Coronary artery (tissue), 2 donors: ENCODE data around the gene IRF2BP2.
"Not testable (repeated sequence)": the region's sequence is repeated elsewhere in the genome, so short reads cannot be mapped to it uniquely, and the experiment has no call there.

Experiments used
- DNase-seq: peaks from one replicate; pipeline ENCODE4 v3.0.0-alpha.2; 2017; ENCODE audit warnings: low spot score
- H3K27ac ChIP-seq, 2 donors: fragments of 200-600 bp; sonication (generic); one replicate each; pipeline ENCODE4 v1.5.1; 2016 to 2019
- H3K4me3 ChIP-seq: fragments of 200-600 bp; sonication (generic); 2 replicates; pipeline ENCODE4 v1.5.1; 2016; ENCODE audit warnings: mild to moderate bottlenecking, moderate library complexity
- TF ChIP-seq, protein P1 (sequence below): fragments of 200-600 bp; sonication (generic); IDR thresholded peaks from one replicate; pipeline ENCODE4 v1.5.1; 2019; ENCODE audit warnings: antibody characterized with exemption

Gene IRF2BP2

DNA sequence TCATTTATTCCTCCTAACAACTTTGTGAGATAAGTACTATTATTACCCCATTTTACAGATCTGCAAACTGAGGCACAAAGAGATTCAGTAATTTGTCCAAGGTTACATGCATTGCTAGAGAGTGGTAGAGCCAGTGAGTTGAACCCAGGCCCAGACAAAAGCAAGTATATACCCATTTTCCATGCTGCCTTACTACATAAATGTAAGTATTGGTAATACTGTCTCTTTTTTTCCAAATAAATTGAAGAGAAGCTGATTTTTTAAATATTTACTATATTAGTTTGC lies 33.8 kb upstream of the IRF2BP2 start:
- Histone ChIP-seq H3K4me3 (no peak overlapping the region), H3K27ac (no peak overlapping the region)
- no peak for DNase-seq
- TF ChIP-seq, protein P1, sequence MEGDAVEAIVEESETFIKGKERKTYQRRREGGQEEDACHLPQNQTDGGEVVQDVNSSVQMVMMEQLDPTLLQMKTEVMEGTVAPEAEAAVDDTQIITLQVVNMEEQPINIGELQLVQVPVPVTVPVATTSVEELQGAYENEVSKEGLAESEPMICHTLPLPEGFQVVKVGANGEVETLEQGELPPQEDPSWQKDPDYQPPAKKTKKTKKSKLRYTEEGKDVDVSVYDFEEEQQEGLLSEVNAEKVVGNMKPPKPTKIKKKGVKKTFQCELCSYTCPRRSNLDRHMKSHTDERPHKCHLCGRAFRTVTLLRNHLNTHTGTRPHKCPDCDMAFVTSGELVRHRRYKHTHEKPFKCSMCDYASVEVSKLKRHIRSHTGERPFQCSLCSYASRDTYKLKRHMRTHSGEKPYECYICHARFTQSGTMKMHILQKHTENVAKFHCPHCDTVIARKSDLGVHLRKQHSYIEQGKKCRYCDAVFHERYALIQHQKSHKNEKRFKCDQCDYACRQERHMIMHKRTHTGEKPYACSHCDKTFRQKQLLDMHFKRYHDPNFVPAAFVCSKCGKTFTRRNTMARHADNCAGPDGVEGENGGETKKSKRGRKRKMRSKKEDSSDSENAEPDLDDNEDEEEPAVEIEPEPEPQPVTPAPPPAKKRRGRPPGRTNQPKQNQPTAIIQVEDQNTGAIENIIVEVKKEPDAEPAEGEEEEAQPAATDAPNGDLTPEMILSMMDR = no peak

DNA sequence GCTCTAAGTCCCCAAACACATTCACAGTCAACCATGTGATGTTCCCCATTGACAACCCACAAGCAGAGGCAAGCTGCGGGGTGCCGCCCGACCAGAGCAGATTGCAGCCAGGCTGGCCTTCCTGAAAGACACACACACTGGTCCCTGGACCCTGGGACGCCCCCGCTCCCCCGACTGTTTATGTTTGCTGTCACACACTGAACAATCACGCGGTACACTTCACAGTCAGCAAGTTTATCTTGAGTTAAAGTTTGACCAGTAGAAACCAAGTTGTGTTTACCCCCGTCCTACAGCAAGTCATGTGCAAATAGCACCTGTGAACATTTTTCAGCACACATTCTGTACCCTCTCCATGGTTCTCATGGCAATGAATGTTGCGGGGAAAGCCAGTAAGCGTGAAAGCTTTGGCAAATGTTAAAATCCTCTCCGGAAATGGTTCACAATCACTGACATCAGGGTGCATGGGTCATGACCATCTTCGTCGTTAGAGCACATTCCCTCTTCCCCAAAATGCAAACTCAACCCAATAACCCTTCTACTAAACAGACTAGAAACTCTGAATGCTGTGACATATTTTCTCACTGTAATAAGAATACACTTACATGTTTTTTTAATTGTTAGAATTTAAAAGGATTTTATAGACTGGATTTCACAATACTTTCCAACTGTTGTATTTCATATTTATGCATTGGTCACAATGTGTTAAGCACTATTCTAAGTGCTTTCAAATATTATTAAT lies 33.3 kb upstream of the IRF2BP2 start:
- no peak for DNase-seq
- Histone ChIP-seq H3K27ac (no peak overlapping the region), H3K4me3 (no peak overlapping the region)
- TF ChIP-seq, protein P1 = no peak

DNA sequence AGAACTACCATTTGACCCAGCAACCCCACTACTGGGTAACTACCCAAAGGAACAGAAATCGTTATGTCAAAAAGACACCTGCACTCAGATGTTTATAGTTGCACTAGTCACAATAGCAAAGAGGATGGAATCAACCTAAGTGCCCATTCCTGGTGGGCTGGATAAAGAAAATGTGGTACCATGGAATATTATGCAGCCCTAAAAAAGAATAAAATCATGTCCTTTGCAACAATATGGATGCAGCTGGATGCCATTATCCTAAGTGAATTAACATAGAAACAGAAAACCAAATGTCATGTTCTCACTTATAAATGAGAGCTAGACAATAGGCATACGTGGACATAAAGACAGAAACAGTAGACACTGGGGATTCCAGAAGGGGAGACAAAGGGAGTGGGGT lies 32.5 kb upstream of the IRF2BP2 start:
- no peak for DNase-seq
- H3K27ac ChIP-seq = no peak overlapping the region
- H3K4me3 ChIP-seq = no peak overlapping the region
- TF ChIP-seq, protein P1 = no peak

DNA sequence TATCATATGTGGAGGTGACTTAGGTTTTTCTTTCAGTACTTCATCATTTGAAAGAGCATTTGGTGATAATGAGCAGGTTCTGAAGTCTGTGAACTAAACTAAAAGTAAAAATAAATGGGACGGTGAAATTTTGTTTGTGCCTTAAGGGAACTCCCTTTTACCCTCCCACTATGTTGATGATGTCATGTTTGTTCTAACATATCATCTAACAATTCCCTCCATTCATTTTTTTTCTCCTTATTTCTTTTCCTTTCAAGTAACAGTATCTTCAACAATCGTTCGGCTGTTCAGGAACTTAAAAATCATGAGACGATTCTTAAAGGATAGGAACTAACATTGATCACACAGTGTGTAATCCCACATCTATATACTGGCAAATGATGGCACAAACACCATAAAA lies 30.0 kb upstream of the IRF2BP2 start:
- H3K27ac ChIP-seq = no peak overlapping the region
- TF ChIP-seq, protein P1 = no peak
- no peak for DNase-seq
- H3K4me3 ChIP-seq = no peak overlapping the region

DNA sequence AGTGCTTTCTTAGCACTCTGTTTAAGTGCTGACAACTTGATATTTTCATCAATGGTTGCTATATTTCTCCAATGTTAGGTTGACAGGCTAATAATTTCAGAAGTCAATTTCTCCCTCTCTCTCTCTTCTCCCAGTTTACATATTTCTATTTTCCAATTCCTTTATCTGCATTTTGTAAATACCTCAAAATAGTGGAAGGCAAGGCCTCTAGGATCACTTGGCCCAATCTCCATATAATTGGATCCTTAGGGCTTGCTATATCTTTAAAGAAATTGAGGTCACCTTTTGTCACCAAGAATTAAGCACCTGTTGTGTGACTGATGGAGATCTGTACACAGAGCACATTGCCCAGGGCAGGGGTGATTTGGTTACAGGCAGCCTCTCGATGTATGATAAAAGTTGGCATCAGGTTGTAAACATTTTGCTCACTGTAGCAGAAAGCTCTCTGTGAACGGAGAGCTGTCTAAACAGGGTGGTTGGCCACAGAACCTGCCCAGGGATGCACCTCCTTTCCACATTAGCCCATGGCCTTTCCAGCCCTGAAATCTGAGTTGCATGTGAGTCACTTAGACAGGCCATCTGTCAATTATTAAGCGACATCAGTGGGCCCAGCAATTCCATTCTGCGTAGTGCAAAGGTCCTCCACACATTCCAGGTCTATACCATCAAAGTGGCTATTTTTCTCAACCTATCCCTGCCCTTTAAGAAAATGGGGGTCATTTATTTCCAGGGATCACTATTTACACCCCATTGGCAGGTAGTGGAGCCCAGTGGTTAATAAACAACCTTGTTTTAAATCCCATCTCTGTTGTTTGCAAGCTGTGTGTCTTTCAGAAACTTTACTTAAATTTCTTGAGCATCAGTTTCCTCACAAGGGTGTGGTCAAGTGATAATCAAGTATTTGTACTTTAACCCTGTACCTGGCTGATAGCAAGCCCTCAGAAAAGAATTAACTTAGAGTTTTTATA lies 29.1 kb upstream of the IRF2BP2 start:
- Histone ChIP-seq H3K27ac (no peak overlapping the region), H3K4me3 (no peak overlapping the region)
- DNase-seq = no peak
- TF ChIP-seq, protein P1 = no peak

DNA sequence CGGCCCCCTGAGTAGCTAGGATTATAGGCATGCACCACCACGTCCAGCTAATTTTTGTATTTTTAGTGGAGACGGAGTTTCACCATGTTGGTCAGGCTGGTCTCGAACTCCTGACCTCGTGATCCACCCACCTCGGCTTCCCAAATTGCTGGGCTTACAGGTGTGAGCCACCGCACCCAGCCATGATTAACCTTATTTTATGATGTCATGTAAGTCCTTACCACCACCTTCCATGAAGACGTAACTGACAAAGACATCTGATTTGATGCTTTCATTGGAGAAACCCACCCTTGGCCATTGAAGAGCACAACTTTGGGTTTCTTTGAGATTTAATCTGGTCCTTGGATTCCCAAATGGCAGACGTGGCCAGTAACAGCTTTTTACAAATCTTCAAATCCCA lies 24.9 kb upstream of the IRF2BP2 start:
- H3K27ac ChIP-seq, DNase-seq, H3K4me3 ChIP-seq: not testable (repeated sequence)

DNA sequence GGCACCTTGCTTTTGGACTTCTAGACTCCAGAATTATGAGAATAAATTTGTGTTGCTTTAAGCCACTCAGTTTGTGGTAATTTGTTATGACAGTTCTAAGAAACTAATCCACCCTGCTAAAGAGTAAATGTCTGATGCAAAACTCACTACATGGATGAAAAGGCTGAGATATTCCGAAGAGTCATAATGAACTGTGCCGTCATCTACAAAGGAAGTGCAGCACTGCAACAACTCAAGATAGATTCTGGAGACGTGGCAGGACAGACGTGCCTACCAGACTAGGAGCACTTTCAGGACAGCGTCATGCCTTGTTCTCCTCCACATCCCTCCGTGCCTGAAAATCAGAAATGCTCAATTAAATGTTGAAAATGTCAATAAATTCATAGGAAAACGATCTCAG lies 24.4 kb upstream of the IRF2BP2 start:
- no peak overlapping the region for H3K27ac ChIP-seq
- TF ChIP-seq, protein P1 = no peak
- no peak for DNase-seq
- H3K4me3 ChIP-seq = no peak overlapping the region
